A549 (cell line): Measurements from ENCODE around the gene SORBS1.

Source experiments
- CTCF ChIP-seq: fragments of >200 bp; sonication (Bioruptor Twin); formaldehyde crosslinking; IDR thresholded peaks from 3 replicates; pipeline ENCODE4 v1.5.1; 2016
- ELK1 ChIP-seq: fragments of 150-350 bp; IDR thresholded peaks from 2 replicates; pipeline ENCODE4 v1.6.1; 2014; ENCODE audit warnings: low read depth, mild to moderate bottlenecking, low read length
- HDAC2 ChIP-seq: fragments of 200-600 bp; sonication (generic); IDR thresholded peaks from 2 replicates; pipeline ENCODE4 v1.6.1; 2016
- JUN ChIP-seq, 2 experiments: fragments of >200 bp; sonication (Bioruptor Twin); formaldehyde crosslinking; IDR thresholded peaks; 2 replicates in 1 of 2; 3 replicates in 1 of 2; pipeline ENCODE4 v1.6.1; 2016 to 2017

- TF ChIP-seq CTCF = no peak
- TF ChIP-seq JUN (IDR thresholded peaks at IDR 0.05) = no peak
- TF ChIP-seq ELK1 = no peak
- no peak for TF ChIP-seq HDAC2
These were observed 119.6 kb downstream of the SORBS1 start for GRCh38 chr10:95441547-95441923.
